ENCODE results near the gene ACTL8. TPM values are rescaled to one million over a fixed set of nuclear protein-coding genes. Genes with fewer than 3 reads are reported as not detected.

Gene ACTL8
- total RNA-seq, 1 donor from 2014 or later: not detected

DNA sequence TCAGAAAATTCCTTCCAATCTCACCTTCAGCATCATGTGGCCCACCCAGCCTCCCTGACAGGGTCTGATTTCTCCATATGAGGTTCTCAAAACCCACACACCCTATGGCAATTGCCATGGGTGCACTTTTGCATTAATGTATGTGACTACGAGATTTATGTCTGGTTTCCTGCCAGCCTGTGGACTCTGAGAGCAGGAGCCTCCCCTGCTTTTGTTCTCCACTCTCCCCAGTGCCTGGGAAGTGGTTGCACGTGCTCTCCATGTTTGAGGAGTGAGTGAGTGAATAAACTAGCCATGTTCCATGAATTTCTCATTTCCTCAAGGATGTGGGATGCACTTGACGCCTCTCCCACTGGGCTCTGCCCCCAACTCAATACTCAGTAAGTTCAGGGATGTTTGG is 91.2 kb downstream of the ACTL8 start:
- Mint-ChIP-seq H3K27me3 (ENCODE audit: low read depth) (peaks cover 46% of the 10 kb centered on the region), H3K27ac (no peak overlapping the region), H3K36me3 (no peaks in the 10 kb centered on the region), H3K4me3 (no peak overlapping the region), H3K9me3 (no peaks in the 10 kb centered on the region), H3K4me1 (no peaks in the 10 kb centered on the region)
- DNase-seq (ENCODE audit: low spot score in 2 of 2, unreplicated experiment in 2 of 2): no peak
- TF ChIP-seq, protein P1, sequence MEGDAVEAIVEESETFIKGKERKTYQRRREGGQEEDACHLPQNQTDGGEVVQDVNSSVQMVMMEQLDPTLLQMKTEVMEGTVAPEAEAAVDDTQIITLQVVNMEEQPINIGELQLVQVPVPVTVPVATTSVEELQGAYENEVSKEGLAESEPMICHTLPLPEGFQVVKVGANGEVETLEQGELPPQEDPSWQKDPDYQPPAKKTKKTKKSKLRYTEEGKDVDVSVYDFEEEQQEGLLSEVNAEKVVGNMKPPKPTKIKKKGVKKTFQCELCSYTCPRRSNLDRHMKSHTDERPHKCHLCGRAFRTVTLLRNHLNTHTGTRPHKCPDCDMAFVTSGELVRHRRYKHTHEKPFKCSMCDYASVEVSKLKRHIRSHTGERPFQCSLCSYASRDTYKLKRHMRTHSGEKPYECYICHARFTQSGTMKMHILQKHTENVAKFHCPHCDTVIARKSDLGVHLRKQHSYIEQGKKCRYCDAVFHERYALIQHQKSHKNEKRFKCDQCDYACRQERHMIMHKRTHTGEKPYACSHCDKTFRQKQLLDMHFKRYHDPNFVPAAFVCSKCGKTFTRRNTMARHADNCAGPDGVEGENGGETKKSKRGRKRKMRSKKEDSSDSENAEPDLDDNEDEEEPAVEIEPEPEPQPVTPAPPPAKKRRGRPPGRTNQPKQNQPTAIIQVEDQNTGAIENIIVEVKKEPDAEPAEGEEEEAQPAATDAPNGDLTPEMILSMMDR (IDR thresholded peaks at IDR 0.05; ENCODE audit: unreplicated experiment): no peak

DNA sequence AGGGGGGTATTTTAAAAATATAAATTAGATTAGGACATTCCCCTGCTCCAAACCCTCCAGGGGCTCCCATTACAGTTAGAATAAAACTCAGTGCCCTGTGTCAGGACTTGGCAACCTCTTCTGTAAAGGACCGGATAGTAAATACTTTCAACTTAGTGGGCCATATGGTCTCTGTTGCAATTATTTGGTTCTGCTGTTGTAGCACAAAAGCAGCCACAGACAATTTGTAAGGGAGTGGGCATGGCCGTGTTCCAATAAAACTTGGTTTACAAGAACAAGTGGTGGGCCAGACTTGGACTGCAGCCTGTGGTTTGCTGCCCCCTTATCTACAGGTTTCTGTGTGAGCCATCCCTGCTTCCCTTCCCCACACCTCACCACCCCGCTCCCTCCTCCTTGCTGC is 92.0 kb downstream of the ACTL8 start:
- no peaks in the 10 kb centered on the region for H3K9me3 Mint-ChIP-seq
- DNase-seq (ENCODE audit: low spot score in 2 of 2, unreplicated experiment in 2 of 2): no peak
- no peaks in the 10 kb centered on the region for H3K36me3 Mint-ChIP-seq
- no peak overlapping the region for H3K27ac Mint-ChIP-seq
- H3K27me3 Mint-ChIP-seq (ENCODE audit: low read depth): peaks cover 42% of the 10 kb centered on the region
- TF ChIP-seq, protein P1 (IDR thresholded peaks at IDR 0.05; ENCODE audit: unreplicated experiment): no peak
- no peak overlapping the region for H3K4me3 Mint-ChIP-seq
- H3K4me1 Mint-ChIP-seq: no peaks in the 10 kb centered on the region

DNA sequence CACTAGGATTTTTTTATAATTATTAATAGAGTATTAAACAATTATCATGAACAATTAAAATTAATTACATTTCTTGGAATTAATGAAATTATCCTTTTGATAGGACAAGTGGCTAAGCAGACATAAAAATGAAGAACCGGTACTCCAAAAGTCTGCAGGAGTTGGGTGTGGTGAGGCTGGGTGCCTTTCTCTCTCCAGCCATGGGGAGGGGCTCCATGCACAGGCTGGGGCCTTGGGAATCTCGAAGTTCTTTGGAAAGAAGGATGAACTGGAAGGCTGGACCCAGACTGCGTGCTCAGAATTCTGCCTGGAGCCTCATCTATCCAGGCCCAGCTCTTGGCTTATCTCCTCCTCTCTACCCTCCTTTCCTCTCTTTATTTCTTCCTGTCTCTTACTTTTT is 94.1 kb downstream of the ACTL8 start:
- H3K27ac Mint-ChIP-seq: no peak overlapping the region

DNA sequence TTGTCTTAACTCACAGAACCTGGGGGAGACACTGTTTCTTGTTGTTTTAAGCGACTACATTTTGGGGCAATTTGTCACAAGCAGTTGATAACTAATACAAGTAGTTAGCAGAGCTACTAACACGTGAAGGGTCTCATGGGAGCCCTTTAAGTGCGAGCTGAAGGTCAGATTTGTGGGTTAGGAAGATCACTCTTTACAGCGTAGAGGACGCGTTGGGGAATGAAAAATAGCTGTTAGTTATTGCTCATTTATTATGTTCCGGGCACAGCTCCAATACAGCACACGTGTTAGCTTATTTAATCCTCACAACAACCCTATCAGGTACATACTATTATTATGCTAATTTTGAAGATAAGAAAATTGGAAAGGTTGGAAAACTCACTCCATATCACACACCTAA is 95.9 kb downstream of the ACTL8 start:
- Mint-ChIP-seq H3K9me3 (no peaks in the 10 kb centered on the region), H3K36me3 (no peaks in the 10 kb centered on the region), H3K4me3 (no peak overlapping the region), H3K4me1 (no peaks in the 10 kb centered on the region), H3K27me3 (ENCODE audit: low read depth) (peaks cover 42% of the 10 kb centered on the region), H3K27ac (no peak overlapping the region)
- DNase-seq (ENCODE audit: low spot score in 2 of 2, unreplicated experiment in 2 of 2): no peak
- TF ChIP-seq, protein P1 (IDR thresholded peaks at IDR 0.05; ENCODE audit: unreplicated experiment): no peak

More for the DNA sequence above, 94.1 kb downstream of the ACTL8 start:
- H3K27me3 Mint-ChIP-seq (ENCODE audit: low read depth): peaks cover 38% of the 10 kb centered on the region
- DNase-seq (ENCODE audit: low spot score in 2 of 2, unreplicated experiment in 2 of 2): no peak
- H3K36me3 Mint-ChIP-seq: no peaks in the 10 kb centered on the region
- H3K4me3 Mint-ChIP-seq: no peak overlapping the region
- TF ChIP-seq, protein P1 (IDR thresholded peaks at IDR 0.05; ENCODE audit: unreplicated experiment): no peak
- H3K9me3 Mint-ChIP-seq: no peaks in the 10 kb centered on the region
- H3K4me1 Mint-ChIP-seq: no peaks in the 10 kb centered on the region

DNA sequence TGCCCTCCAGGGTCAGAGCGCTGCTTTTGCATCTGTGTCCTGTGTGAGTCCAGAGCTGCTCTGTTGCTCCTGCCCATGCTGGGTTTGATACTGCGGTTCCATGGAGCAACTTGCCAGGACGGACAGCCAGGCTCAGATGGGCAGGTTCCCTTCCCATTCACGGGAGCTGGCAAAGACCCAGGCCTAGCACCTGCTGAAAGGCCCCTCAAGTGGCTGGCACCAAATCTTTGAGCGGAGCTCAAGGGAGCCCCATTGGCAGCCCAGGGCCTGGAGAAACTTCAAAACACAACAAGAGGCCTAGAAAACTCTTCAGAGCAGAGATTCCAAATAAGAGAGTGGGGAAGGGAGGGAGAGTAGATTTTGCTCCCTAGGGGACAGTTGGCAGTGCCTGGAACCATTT is 97.2 kb downstream of the ACTL8 start:
- H3K27me3 Mint-ChIP-seq (ENCODE audit: low read depth): peaks cover 31% of the 10 kb centered on the region
- H3K9me3 Mint-ChIP-seq: no peaks in the 10 kb centered on the region

More for the DNA sequence above, 97.2 kb downstream of the ACTL8 start:
- Mint-ChIP-seq H3K4me3 (no peak overlapping the region), H3K27ac (no peak overlapping the region), H3K4me1 (no peaks in the 10 kb centered on the region), H3K36me3 (no peaks in the 10 kb centered on the region)
- DNase-seq (ENCODE audit: low spot score in 2 of 2, unreplicated experiment in 2 of 2): no peak
- TF ChIP-seq, protein P1 (IDR thresholded peaks at IDR 0.05; ENCODE audit: unreplicated experiment): no peak

Measured in mesothelial cell of epicardium (in vitro differentiated cells).